ENCODE results near the gene ACTA2.

Gene ACTA2

GRCh38 chr10:88983939-88984338 is 31.4 kb upstream of the ACTA2 start:
- DNase-seq, result no peak
- in situ Hi-C loops (cut with HindIII; ENCODE audit: low pct_ligation_motif_present, low pct_unique_long_range_greater_than_20kb, low sequenced_read_pairs), result no loop called here

DNA sequence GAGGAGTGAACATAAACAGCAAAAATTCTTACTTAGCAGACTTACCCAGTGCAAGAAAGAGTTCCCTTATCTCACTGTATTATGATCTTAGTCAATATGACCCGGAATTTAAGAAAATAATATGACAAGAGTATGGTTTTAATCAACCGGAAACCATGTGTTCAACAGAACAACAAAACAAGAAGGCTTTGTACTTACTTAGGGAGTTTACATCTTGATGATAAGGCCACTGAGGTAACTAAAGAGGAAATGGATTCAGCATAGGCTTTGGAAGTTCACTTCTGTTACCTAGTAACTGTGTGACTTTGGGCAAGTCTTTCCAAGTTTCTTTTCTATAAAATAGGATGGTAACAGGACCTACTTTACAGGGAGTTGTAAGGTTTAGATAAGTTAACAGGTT is 30.6 kb upstream of the ACTA2 start:
- in situ Hi-C loops (cut with HindIII; ENCODE audit: low pct_ligation_motif_present, low pct_unique_long_range_greater_than_20kb, low sequenced_read_pairs), result no loop called here
- DNase-seq, result no peak

DNA sequence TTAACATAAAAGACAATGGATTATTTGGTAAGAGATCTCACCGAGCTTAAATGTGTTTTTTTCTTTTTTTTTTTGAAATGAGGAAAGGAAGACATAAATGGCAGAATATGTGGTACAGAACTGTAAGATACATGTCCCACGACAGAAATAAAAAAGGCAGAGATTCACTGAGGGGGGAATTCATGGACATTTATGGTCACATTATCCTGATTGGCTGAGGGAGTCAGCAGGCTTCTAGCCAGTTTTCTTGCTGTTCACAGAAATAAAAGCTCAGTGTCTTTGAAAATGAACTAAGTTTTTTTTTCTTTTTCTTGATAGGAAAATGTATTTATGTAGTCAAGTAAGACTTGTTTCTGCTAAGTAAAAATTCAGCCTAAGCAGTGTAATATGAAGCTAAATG is 29.8 kb upstream of the ACTA2 start:
- in situ Hi-C loops (cut with HindIII; ENCODE audit: low pct_ligation_motif_present, low pct_unique_long_range_greater_than_20kb, low sequenced_read_pairs), result no loop called here
- no peak for DNase-seq

GRCh38 chr10:88981435-88981834 is 28.9 kb upstream of the ACTA2 start:
- DNase-seq, result no peak
- in situ Hi-C loops (cut with HindIII; ENCODE audit: low pct_ligation_motif_present, low pct_unique_long_range_greater_than_20kb, low sequenced_read_pairs), result no loop called here

GRCh38 chr10:88980800-88981199 is 28.2 kb upstream of the ACTA2 start:
- DNase-seq, result no peak
- in situ Hi-C loops (cut with HindIII; ENCODE audit: low pct_ligation_motif_present, low pct_unique_long_range_greater_than_20kb, low sequenced_read_pairs), result no loop called here

DNA sequence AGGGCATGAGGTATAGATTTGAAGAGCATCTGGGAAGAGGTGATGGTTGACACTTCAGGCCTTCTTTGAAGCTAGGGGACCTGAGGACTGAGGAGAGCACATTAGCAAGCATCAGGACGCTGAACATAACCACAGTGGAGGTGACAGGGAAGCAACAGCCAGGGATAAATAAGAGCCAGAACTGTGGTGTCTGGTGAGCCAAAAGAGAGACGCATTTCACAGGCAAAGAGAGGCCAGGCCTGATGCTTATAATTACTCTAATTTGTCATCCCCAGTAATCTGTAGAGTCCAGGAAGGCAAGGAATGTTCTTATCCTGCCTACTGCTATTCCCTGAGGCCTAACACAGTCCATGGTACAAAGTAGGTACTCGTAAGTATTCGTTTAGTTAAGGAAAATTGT is 27.7 kb upstream of the ACTA2 start:
- in situ Hi-C loops (cut with HindIII; ENCODE audit: low pct_ligation_motif_present, low pct_unique_long_range_greater_than_20kb, low sequenced_read_pairs), result no loop called here
- DNase-seq, result no peak

GRCh38 chr10:88979603-88980002 is 27.0 kb upstream of the ACTA2 start:
- in situ Hi-C loops (cut with HindIII; ENCODE audit: low pct_ligation_motif_present, low pct_unique_long_range_greater_than_20kb, low sequenced_read_pairs), result no loop called here
- no peak for DNase-seq

GRCh38 chr10:88979153-88979562 is 26.6 kb upstream of the ACTA2 start:
- in situ Hi-C loops (cut with HindIII; ENCODE audit: low pct_ligation_motif_present, low pct_unique_long_range_greater_than_20kb, low sequenced_read_pairs), result no loop called here
- DNase-seq, result peak; percentile 91

- no peak for DNase-seq
- in situ Hi-C loops (cut with HindIII; ENCODE audit: low pct_ligation_motif_present, low pct_unique_long_range_greater_than_20kb, low sequenced_read_pairs), result no loop called here
Measured at GRCh38 chr10:88978463-88978862, 25.9 kb upstream of the ACTA2 start.

GRCh38 chr10:88975377-88975720 is 22.8 kb upstream of the ACTA2 start:
- in situ Hi-C loops (cut with HindIII; ENCODE audit: low pct_ligation_motif_present, low pct_unique_long_range_greater_than_20kb, low sequenced_read_pairs), result no loop called here
- no peak for DNase-seq

- DNase-seq, result peak; percentile 64
- in situ Hi-C loops (cut with HindIII; ENCODE audit: low pct_ligation_motif_present, low pct_unique_long_range_greater_than_20kb, low sequenced_read_pairs), result no loop called here
Measured at GRCh38 chr10:88974446-88975376, 22.1 kb upstream of the ACTA2 start.

GRCh38 chr10:88974012-88974411 is 21.4 kb upstream of the ACTA2 start:
- in situ Hi-C loops (cut with HindIII; ENCODE audit: low pct_ligation_motif_present, low pct_unique_long_range_greater_than_20kb, low sequenced_read_pairs), result no loop called here
- no peak for DNase-seq

GRCh38 chr10:88971221-88972061 is 18.9 kb upstream of the ACTA2 start:
- in situ Hi-C loops (cut with HindIII; ENCODE audit: low pct_ligation_motif_present, low pct_unique_long_range_greater_than_20kb, low sequenced_read_pairs), result no loop called here
- DNase-seq, result no peak

- in situ Hi-C loops (cut with HindIII; ENCODE audit: low pct_ligation_motif_present, low pct_unique_long_range_greater_than_20kb, low sequenced_read_pairs), result no loop called here
- no peak for DNase-seq
Measured at GRCh38 chr10:88968391-88968790, 15.8 kb upstream of the ACTA2 start.

DNA sequence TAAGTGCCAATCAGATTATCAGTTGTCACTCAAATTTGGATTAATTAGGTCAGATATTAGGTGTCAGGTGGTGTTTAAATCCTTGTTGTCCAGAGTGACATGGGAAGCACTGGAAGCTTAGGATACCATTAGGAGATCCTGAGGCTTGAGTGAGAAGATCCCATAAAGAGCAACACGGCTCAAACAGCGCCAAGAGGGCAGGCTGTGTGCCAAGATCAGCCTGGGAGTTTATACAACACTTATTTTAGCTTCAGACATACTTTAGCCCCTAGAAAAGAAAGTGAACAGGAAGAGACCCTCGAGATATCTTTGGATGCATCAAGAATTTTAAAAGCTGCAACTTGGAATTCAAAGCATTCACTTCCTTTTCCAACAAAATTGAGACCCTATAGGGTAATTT is 14.2 kb upstream of the ACTA2 start:
- no peak for DNase-seq
- in situ Hi-C loops (cut with HindIII; ENCODE audit: low pct_ligation_motif_present, low pct_unique_long_range_greater_than_20kb, low sequenced_read_pairs), result no loop called here

DNA sequence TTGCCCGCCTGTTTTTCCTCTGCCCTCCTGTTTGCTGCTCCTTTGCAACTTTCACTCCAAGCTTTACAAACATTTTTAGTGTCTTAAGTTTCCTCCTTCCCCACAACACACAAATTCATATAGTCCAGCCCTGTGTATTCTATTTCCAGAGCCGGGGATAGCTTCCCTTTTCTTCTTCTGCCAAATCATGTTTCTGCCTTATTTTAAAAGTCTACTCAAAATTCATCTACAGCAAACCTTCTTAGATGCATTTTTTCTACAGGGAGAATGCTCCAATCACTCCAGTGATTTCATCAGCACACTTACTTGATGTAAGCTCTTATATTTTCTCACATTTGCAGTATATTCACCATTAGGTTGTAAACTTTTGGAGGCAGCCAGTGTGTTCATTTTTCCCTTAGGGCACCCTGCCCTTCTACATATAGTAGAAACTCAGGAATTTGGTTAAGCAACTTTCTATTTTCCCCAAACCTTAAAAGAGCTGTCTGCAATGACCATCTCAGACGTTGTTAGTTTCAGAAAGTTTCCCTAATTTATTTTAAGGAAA is 12.4 kb upstream of the ACTA2 start:
- in situ Hi-C loops (cut with HindIII; ENCODE audit: low pct_ligation_motif_present, low pct_unique_long_range_greater_than_20kb, low sequenced_read_pairs), result no loop called here
- no peak for DNase-seq

DNA sequence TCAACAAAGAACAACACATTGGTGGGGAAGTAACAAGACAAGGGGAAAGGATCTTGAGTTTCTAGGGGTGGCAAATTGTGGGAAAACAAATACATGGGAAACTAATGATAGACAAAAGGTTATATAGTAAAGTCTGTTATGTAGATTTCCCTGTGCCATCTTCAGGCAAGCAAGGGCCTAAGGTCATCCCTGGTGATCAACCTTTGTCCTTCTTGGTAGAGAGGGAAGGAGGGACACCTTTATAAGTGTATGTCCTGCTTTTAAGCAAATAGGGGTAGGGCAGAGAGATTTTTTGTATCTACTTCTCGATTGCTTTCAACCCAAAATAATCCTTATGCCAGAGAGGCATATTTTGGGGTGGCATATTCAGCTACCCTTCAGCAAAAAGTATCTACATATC is 11.8 kb upstream of the ACTA2 start:
- in situ Hi-C loops (cut with HindIII; ENCODE audit: low pct_ligation_motif_present, low pct_unique_long_range_greater_than_20kb, low sequenced_read_pairs), result no loop called here
- no peak for DNase-seq

DNA sequence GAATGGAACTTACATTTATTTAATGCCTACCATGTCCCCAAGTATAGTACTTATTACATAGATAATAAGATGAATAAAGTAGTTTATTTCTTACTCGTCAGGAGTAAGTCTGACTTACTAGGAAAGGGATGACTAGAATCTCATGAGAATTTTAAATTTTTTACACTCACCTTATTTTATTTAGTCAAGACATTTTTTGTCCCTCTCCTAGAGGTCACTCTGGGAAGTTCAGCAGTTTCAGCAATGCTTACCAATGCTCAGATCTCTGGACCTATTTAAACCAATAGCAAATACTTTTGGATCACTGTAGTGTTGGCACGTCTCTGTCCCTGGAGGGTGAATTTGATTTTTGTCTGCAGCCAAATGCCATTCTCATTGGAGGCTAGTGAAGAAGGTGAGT is 10.7 kb upstream of the ACTA2 start:
- DNase-seq, result no peak

GRCh38 chr10:88962336-88962735 is 9.8 kb upstream of the ACTA2 start:
- no peak for DNase-seq
- in situ Hi-C loops (cut with HindIII; ENCODE audit: low pct_ligation_motif_present, low pct_unique_long_range_greater_than_20kb, low sequenced_read_pairs), result no loop called here

More for the DNA sequence above, 10.7 kb upstream of the ACTA2 start:
- in situ Hi-C loops (cut with HindIII; ENCODE audit: low pct_ligation_motif_present, low pct_unique_long_range_greater_than_20kb, low sequenced_read_pairs), result no loop called here
